ENCODE results near the gene THADA. TPM values are rescaled to one million over a fixed set of nuclear protein-coding genes. Genes with fewer than 3 reads are reported as not detected.

THADA gene
- total and polyA plus RNA-seq, 8 donors: 32.9 to 42.7 (median 37.2) TPM

GRCh38 chr2:43531251-43531650, 64.6 kb downstream of the THADA start:
- peak in 1 of 4 donors; percentile 48 for DNase-seq
- Histone ChIP-seq H3K9me3 (no peaks in the 10 kb centered on the region), H3K36me3 (peaks cover 0 to 6% of the 10 kb centered on the region in 2 donors), H3K27ac (peak overlapping the region in 1 of 2 donors; percentile 13), H3K4me1 (no peaks in the 10 kb centered on the region), H3K27me3 (no peaks in the 10 kb centered on the region), H3K4me3 (no peak overlapping the region)
- intact Hi-C loops (cut with DNase I): no loop called here
- ATAC-seq: peak; percentile 39
- TF ChIP-seq CTCF (IDR thresholded peaks at IDR 0.05): no peak

- DNase-seq (no peak), ATAC-seq (peak; percentile 65)
- Histone ChIP-seq H3K36me3 (peaks cover 0 to 7% of the 10 kb centered on the region in 2 donors), H3K4me3 (no peak overlapping the region), H3K27me3 (no peaks in the 10 kb centered on the region), H3K9me3 (peaks cover 0 to 4% of the 10 kb centered on the region in 2 donors), H3K4me1 (peaks cover 0 to 6% of the 10 kb centered on the region in 2 donors), H3K27ac (peak overlapping the region in 1 of 2 donors; percentile 22)
- no peak for TF ChIP-seq CTCF (IDR thresholded peaks at IDR 0.05)
- intact Hi-C loops (cut with DNase I): no loop called here
Observed at GRCh38 chr2:43526994-43527393, 68.8 kb downstream of the THADA start.

GRCh38 chr2:43525506-43525905, 70.3 kb downstream of the THADA start:
- DNase-seq: no peak
- peaks cover 0 to 4% of the 10 kb centered on the region in 2 donors for H3K9me3 ChIP-seq
- no peak overlapping the region for H3K4me3 ChIP-seq
- no peak for ATAC-seq
- TF ChIP-seq CTCF (IDR thresholded peaks at IDR 0.05): no peak
- H3K4me1 ChIP-seq: peaks cover 0 to 6% of the 10 kb centered on the region in 2 donors
- intact Hi-C loops (cut with DNase I): no loop called here
- H3K27ac ChIP-seq: peak overlapping the region in 1 of 2 donors; percentile 38
- H3K36me3 ChIP-seq: peaks cover 0 to 7% of the 10 kb centered on the region in 2 donors
- no peaks in the 10 kb centered on the region for H3K27me3 ChIP-seq

GRCh38 chr2:43524177-43524965, 71.5 kb downstream of the THADA start:
- intact Hi-C loops (cut with DNase I): no loop called here
- Histone ChIP-seq H3K4me3 (no peak overlapping the region), H3K4me1 (peaks cover 6 to 16% of the 10 kb centered on the region in 2 donors), H3K27me3 (no peaks in the 10 kb centered on the region), H3K9me3 (peaks cover 0 to 4% of the 10 kb centered on the region in 2 donors), H3K27ac (no peak overlapping the region), H3K36me3 (peaks cover 0 to 7% of the 10 kb centered on the region in 2 donors)
- peak in 2 of 4 donors; percentile 72 to 81 for DNase-seq
- TF ChIP-seq CTCF (IDR thresholded peaks at IDR 0.05): peak; percentile 23 to 36
- ATAC-seq: peak; percentile 14

GRCh38 chr2:43522177-43522576, 73.7 kb downstream of the THADA start:
- TF ChIP-seq CTCF (IDR thresholded peaks at IDR 0.05): no peak
- Histone ChIP-seq H3K27me3 (no peaks in the 10 kb centered on the region), H3K36me3 (peaks cover 0 to 7% of the 10 kb centered on the region in 2 donors), H3K27ac (no peak overlapping the region), H3K4me1 (peaks cover 20 to 38% of the 10 kb centered on the region in 2 donors), H3K9me3 (peaks cover 0 to 4% of the 10 kb centered on the region in 2 donors), H3K4me3 (no peak overlapping the region)
- DNase-seq: no peak
- intact Hi-C loops (cut with DNase I): no loop called here
- ATAC-seq: no peak
